SIG-M5 (cell line): Measurements from ENCODE around the gene SERPINE3.
A peak's percentile ranks its signal among the peaks of the same experiment; 100 is the strongest.

Experiments used
- DNase-seq: peaks from one replicate; lab custom pipeline; 2025; lab: John Stamatoyannopoulos, UW

Gene SERPINE3

GRCh38 chr13:51328488-51328887 lies 11.0 kb upstream of the SERPINE3 start:
- DNase-seq: no peak

DNA sequence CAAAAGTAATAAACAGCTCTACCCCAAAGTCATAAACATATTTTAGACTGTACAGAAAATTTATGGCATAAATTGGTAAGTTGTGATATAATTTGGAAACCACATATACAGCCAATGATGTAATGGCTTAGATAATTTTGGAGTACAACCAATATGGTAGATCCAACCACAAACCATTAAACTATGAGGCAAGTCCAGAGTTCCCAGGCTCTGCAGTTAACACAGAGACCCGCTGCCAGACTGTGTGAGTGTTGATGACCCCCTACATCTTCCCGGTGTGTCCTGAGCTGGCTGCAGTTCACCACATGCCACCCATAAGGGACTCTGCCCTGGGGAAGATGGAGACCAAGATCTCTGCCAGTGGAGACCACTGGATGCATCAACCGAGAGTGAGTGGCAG lies 9.9 kb upstream of the SERPINE3 start:
- no peak for DNase-seq

DNA sequence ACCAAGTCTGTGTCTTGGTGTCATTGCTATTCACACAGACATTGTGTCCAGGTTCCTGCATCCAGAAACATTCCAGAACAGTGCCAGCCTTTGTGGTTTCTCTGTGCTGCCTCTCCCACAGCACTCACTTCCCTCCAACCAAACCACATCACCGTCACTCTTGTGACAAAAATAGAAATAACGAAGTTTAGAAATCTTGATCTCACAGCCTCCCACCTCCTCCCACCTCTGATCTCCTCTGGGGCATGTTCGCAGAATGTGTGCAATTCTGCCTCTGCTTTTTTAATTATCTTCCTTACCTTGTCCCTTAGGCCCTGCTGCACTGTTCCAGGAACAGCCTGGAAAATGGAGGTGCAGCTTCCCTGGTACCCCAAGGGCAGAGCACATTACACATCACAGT lies 8.7 kb upstream of the SERPINE3 start:
- DNase-seq: peak; percentile 17

DNA sequence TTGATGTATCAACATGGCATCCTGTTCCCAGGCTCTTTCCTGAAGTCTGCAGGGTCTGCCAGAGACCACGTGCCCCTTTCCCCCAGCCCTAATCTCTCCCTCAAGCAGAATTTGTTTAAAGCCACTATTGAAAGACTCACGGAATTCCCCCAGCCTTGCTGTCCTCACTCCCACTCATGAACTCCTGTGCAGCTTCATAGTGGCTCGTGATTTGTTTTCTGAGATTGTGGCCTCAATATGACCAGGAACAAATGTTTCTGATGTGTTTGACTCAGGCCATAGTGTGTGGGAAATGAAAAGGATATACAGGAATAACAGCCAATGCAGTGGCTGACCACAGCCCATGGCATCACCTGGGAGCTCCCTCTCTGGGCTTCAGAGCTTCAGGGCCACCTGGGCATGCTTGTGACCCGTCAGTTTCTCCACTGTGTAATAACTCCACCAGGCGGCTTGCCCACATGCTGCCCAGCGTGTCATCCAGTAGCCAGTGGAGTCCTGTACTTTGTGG lies 8.1 kb upstream of the SERPINE3 start:
- DNase-seq: no peak

- DNase-seq: no peak
Observed at GRCh38 chr13:51332566-51333361, 6.7 kb upstream of the SERPINE3 start.

DNA sequence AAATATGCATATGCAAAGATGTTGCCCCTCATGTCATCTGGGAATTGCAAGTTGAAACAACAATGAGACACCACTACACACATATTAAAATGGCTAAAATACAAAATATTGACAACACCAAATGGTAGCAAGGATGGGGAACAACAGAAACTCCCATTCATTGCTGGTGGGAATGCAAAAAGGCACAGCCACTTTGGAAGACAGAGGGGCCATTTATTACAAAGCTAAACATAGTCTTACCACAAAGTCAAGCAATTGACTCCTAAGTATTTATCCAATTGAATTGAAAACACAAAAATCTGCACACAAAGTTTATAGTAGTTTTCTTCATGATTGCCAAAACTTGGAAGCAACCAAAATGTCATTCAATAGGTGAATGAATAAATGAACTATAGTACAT lies 6.1 kb upstream of the SERPINE3 start:
- no peak for DNase-seq

DNA sequence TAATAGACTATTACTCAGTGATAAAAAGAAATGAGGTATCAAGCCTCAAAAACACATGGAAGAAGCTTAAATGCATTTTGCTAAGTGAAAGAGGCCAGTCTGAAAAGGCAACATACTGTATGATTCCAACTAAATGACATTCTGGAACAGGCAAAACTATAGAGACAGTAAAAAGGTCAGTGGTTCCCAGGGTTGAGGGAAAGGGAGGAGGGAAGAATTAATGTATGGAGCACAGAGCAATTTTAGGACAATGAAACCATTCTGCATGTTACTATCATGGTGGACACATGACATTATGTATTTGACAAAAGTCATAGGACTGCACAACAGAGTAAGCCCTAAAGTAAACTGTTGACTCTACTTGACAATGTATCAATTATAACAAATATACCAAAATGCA lies 5.7 kb upstream of the SERPINE3 start:
- DNase-seq: no peak

GRCh38 chr13:51336746-51337145 lies 2.7 kb upstream of the SERPINE3 start:
- no peak for DNase-seq

- DNase-seq: no peak
Observed at GRCh38 chr13:51339952-51340732, 651 bp downstream of the SERPINE3 start.

DNA sequence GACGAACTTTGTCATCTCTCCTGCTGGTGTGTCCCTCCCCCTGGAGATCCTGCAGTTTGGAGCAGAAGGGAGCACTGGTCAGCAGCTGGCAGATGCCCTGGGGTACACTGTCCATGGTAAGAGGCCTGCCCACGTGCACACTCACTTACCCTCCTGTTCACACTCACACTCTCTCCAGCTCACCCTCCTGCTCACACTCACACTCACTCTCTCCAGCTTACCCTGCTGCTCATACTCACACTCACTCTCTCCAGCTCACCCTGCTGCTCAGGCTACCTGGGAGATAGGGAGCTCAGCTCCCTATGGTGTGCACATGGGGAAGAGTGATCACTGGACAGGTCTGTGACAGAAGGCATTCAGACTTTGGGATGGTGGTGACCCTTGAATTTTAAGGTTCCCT lies 1.7 kb downstream of the SERPINE3 start:
- DNase-seq: no peak

DNA sequence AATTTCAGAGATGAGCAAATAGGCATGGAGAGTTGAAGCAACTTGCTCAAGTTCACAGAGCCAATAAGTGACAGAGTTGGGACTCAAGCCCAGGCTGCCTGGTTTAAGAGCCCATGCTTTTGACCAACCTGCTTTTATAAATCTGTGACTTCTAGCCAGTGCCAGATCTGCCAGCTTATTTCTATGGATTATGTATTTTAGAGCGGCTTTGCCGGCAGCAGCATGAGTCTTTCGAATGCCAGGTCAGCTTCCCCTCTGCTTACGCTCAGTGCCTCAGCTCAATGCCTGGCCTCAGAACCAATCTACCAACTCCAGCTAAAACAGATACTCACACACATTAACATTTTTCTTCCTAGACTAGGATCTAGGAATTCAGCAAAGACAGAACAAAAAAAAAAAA lies 2.3 kb downstream of the SERPINE3 start:
- no peak for DNase-seq

DNA sequence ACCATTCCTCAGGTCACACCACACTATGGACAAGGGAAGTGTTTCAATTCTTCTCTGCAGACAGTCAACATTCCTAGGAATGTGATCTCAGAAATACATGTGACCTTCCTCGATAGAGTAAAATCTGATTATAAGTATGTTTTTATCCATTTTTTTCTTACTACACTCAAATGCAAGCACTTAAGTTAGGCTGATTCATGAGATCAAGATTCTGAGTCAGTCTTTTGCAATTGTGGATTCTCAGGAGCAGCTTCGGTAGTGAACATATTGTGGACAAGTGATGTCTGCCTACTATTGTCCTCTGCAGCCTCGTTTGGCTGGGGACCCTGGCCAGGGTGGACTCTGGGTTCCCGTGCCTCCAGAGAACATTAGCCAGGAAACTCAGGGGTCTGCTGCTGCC lies 3.2 kb downstream of the SERPINE3 start:
- no peak for DNase-seq

GRCh38 chr13:51343475-51343874 lies 4.0 kb downstream of the SERPINE3 start:
- DNase-seq: no peak

- no peak for DNase-seq
Observed at GRCh38 chr13:51346397-51346796, 6.9 kb downstream of the SERPINE3 start.

GRCh38 chr13:51347099-51347498 lies 7.6 kb downstream of the SERPINE3 start:
- no peak for DNase-seq

- DNase-seq: no peak
Observed at GRCh38 chr13:51348069-51348967, 8.8 kb downstream of the SERPINE3 start.

DNA sequence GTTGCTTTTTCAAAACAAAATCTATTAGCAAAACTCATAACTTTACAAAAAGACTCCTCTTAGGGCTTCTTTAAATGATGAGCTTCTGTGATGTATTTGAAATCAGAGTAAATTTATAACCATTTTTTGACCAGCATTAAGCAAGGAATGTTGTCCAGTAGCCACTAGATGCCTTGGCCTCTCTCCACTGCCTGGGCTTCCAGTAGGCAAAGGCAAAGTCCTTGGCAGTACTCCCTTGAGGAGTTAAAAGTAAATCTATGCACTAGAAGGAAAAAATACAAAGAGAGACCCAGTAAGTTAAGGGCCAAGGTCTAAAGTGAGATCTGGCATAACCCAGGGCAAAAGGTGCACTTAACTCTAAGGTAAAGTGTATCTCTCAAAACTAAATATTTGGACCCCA lies 9.5 kb downstream of the SERPINE3 start:
- no peak for DNase-seq

GRCh38 chr13:51355217-51355616 lies 15.7 kb downstream of the SERPINE3 start:
- DNase-seq: no peak

DNA sequence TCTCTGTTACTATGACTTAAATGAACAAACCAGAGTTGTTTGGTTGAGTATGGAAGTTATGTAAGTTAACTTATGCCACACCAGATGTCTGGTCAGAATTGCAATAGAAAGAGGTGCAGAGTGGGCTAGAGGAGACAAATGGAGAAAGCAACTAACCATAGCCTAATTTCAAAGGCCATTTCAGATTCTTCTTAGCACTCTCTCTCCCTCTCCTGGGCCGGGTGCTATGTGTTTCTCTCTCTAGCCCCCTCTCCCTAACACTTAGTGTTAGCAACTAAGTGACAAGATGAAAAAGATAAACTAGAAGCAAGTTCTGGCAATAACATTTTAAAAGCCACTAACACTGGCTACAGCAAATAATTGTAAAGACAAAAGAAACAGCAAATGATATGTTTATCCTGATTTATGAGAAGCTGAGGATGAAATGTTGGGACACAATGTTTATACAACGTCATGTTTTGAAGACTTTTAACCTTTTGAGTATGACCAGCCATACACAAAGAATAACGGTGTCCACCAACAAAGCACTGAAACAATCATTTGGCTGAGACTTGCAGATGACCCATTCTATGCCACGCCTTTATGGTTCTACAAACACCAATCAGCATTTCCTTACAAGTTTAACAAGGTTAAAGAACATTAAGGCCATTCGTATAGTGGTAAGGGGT lies 18.6 kb downstream of the SERPINE3 start:
- no peak for DNase-seq

DNA sequence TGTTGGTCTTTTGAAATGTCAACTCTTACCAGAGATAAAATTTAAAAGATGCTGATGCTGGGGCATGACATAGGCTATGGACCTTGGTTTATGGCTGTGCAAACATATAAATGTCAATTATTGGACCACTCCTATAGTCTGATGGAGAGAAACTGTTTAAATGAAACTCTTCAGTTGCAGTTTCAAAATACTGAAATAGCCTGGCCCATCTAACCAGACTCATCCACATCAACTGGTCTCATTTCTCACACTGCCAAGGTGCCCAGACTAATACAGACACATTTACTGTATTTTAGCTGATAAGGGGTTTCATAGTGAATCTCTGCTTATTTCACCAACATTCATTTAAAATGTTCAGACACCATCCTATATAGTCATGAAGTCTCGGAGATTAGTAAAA lies 19.9 kb downstream of the SERPINE3 start:
- no peak for DNase-seq

DNA sequence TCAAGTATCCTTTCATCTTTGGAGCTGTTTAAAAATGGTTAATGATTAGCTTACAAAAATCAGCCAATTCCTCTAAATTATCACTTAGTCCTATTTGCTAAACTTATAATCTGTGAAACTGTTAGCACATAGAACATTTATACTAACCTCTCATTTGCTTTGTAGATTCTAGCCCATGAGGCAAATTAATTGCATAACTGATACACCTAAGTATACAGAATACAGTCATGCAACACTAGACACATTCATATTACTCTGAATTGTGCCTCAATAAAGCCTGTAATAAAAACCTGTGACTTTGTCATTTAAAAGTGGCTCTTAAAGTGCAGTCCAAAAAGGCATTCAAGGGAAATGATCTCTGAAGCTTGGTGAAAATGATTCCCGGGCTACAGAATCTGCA lies 21.0 kb downstream of the SERPINE3 start:
- no peak for DNase-seq

GRCh38 chr13:51361106-51361505 lies 21.6 kb downstream of the SERPINE3 start:
- no peak for DNase-seq
